Measurements from ENCODE around the gene HDAC4. TPM values are rescaled to one million over a fixed set of nuclear protein-coding genes. Genes with fewer than 3 reads are reported as not detected.

The HDAC4 gene
- total RNA-seq, 1 donor from 2014 or later: 76.6 TPM

GRCh38 chr2:239065962-239066361 is 334.9 kb downstream of the HDAC4 start:
- Histone ChIP-seq H3K27me3 (no peaks in the 10 kb centered on the region), H3K4me1 (no peaks in the 10 kb centered on the region), H3K27ac (no peak overlapping the region), H3K4me3 (no peak overlapping the region), H3K9me3 (no peaks in the 10 kb centered on the region), H3K36me3 (peaks cover 0 to 52% of the 10 kb centered on the region in 2 donors)
- no peak for DNase-seq (ENCODE audit: extremely low spot score in 2 of 2)
- intact Hi-C loops (cut with DNase I): no loop called here
- TF ChIP-seq POLR2A (IDR thresholded peaks at IDR 0.05): no peak
- TF ChIP-seq CTCF (IDR thresholded peaks at IDR 0.05): no peak
- TF ChIP-seq POLR2AphosphoS5 (IDR thresholded peaks at IDR 0.05; ENCODE audit: insufficient read depth in 1 of 2, low read depth in 1 of 2): no peak

GRCh38 chr2:239065537-239065936 is 335.3 kb downstream of the HDAC4 start:
- TF ChIP-seq CTCF (IDR thresholded peaks at IDR 0.05): no peak
- no peak for TF ChIP-seq POLR2AphosphoS5 (IDR thresholded peaks at IDR 0.05; ENCODE audit: insufficient read depth in 1 of 2, low read depth in 1 of 2)
- TF ChIP-seq POLR2A (IDR thresholded peaks at IDR 0.05): no peak
- Histone ChIP-seq H3K4me3 (no peak overlapping the region), H3K4me1 (no peaks in the 10 kb centered on the region), H3K27ac (no peak overlapping the region), H3K36me3 (peaks cover 0 to 53% of the 10 kb centered on the region in 2 donors), H3K27me3 (no peaks in the 10 kb centered on the region), H3K9me3 (no peaks in the 10 kb centered on the region)
- no peak for DNase-seq (ENCODE audit: extremely low spot score in 2 of 2)
- intact Hi-C loops (cut with DNase I): no loop called here

GRCh38 chr2:239064891-239065290 is 335.9 kb downstream of the HDAC4 start:
- TF ChIP-seq POLR2AphosphoS5 (IDR thresholded peaks at IDR 0.05; ENCODE audit: insufficient read depth in 1 of 2, low read depth in 1 of 2): no peak
- no peak for TF ChIP-seq POLR2A (IDR thresholded peaks at IDR 0.05)
- TF ChIP-seq CTCF (IDR thresholded peaks at IDR 0.05): no peak
- intact Hi-C loops (cut with DNase I): no loop called here
- no peaks in the 10 kb centered on the region for H3K9me3 ChIP-seq
- H3K36me3 ChIP-seq: peaks cover 0 to 58% of the 10 kb centered on the region in 2 donors
- H3K4me1 ChIP-seq: no peaks in the 10 kb centered on the region
- no peak for DNase-seq (ENCODE audit: extremely low spot score in 2 of 2)
- H3K4me3 ChIP-seq: no peak overlapping the region
- no peak overlapping the region for H3K27ac ChIP-seq
- H3K27me3 ChIP-seq: no peaks in the 10 kb centered on the region

GRCh38 chr2:239064253-239064652 is 336.6 kb downstream of the HDAC4 start:
- DNase-seq (ENCODE audit: extremely low spot score in 2 of 2): no peak

More at GRCh38 chr2:239064253-239064652, 336.6 kb downstream of the HDAC4 start:
- Histone ChIP-seq H3K4me3 (no peak overlapping the region), H3K27ac (no peak overlapping the region), H3K9me3 (no peaks in the 10 kb centered on the region), H3K4me1 (no peaks in the 10 kb centered on the region), H3K27me3 (no peaks in the 10 kb centered on the region), H3K36me3 (peaks cover 0 to 58% of the 10 kb centered on the region in 2 donors)
- TF ChIP-seq CTCF (IDR thresholded peaks at IDR 0.05) (no peak), POLR2AphosphoS5 (IDR thresholded peaks at IDR 0.05; ENCODE audit: insufficient read depth in 1 of 2, low read depth in 1 of 2) (no peak), POLR2A (IDR thresholded peaks at IDR 0.05) (no peak)
- intact Hi-C loops (cut with DNase I): no loop called here
